ENCODE measurements around the gene KLHL26.

- TF ChIP-seq CTCF (conservative IDR thresholded peaks at IDR 0.05 in 1 of 2, IDR thresholded peaks at IDR 0.05 in 1 of 2; ENCODE audit: extremely low read depth in 1 of 2, insufficient read depth in 1 of 2, low read depth in 1 of 2, low read length in 2 of 2) (no peak), EZH2 (IDR thresholded peaks at IDR 0.05; ENCODE audit: borderline replicate concordance, low read length) (no peak)
Measured at GRCh38 chr19:18719541-18719940, 82.7 kb downstream of the KLHL26 start.

Measured in mammary epithelial cell (primary cell).